Panc1 (cell line): Measurements from ENCODE around the gene HS6ST3.

Experiments used
- POLR2AphosphoS5 ChIP-seq: IDR thresholded peaks from 2 replicates; pipeline ENCODE4 v1.6.1; 2012; ENCODE audit warnings: mild to moderate bottlenecking, low read depth, low read length, moderate library complexity
- SIN3A ChIP-seq: IDR thresholded peaks from 2 replicates; pipeline ENCODE4 v1.6.1; 2012; ENCODE audit warnings: low read depth, mild to moderate bottlenecking, low read length, moderate library complexity, borderline replicate concordance; ENCODE audit not compliant: insufficient read depth
- TCF7L2 ChIP-seq: IDR thresholded peaks from 2 replicates; pipeline ENCODE4 v1.6.1; 2011; ENCODE audit warnings: mild to moderate bottlenecking, low read depth, low read length, inconsistent platforms
- TF ChIP-seq, protein P1 (sequence below): fragments of 450-650 bp; IDR thresholded peaks from 2 replicates; pipeline ENCODE4 v1.5.1; 2017; ENCODE audit warnings: mild to moderate bottlenecking
- TF ChIP-seq, protein P2 (sequence below), 2 experiments: IDR thresholded peaks; 2 replicates each; pipeline ENCODE4 v1.6.1; 2011 to 2012; ENCODE audit warnings: low read depth in 2 of 2, control low read depth in 1 of 2, low read length in 1 of 2, mild to moderate bottlenecking in 1 of 2, moderate library complexity in 1 of 2; ENCODE audit not compliant: insufficient read depth in 1 of 2

DNA sequence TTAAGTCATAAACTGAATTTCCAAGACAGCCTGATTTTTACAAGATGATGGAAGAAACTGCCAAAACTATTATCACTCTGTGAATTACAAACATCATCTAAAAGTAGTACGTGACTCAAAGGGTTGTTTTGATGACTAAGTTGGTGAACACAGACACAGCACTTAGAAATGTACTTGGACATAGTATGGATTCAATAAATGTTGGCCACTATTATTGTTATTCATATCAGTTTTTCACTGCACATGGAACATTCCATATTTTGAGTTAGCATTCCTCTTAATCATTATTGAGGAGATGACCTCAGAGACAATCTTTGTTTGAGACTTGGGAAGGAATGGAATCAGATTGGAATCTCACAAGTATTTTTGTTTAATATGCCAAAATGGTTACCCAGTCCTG, 731.5 kb downstream of the HS6ST3 start:
- TF ChIP-seq SIN3A (no peak), POLR2AphosphoS5 (no peak), TCF7L2 (no peak)
- TF ChIP-seq, protein P1, sequence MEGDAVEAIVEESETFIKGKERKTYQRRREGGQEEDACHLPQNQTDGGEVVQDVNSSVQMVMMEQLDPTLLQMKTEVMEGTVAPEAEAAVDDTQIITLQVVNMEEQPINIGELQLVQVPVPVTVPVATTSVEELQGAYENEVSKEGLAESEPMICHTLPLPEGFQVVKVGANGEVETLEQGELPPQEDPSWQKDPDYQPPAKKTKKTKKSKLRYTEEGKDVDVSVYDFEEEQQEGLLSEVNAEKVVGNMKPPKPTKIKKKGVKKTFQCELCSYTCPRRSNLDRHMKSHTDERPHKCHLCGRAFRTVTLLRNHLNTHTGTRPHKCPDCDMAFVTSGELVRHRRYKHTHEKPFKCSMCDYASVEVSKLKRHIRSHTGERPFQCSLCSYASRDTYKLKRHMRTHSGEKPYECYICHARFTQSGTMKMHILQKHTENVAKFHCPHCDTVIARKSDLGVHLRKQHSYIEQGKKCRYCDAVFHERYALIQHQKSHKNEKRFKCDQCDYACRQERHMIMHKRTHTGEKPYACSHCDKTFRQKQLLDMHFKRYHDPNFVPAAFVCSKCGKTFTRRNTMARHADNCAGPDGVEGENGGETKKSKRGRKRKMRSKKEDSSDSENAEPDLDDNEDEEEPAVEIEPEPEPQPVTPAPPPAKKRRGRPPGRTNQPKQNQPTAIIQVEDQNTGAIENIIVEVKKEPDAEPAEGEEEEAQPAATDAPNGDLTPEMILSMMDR = no peak
- TF ChIP-seq, protein P2, sequence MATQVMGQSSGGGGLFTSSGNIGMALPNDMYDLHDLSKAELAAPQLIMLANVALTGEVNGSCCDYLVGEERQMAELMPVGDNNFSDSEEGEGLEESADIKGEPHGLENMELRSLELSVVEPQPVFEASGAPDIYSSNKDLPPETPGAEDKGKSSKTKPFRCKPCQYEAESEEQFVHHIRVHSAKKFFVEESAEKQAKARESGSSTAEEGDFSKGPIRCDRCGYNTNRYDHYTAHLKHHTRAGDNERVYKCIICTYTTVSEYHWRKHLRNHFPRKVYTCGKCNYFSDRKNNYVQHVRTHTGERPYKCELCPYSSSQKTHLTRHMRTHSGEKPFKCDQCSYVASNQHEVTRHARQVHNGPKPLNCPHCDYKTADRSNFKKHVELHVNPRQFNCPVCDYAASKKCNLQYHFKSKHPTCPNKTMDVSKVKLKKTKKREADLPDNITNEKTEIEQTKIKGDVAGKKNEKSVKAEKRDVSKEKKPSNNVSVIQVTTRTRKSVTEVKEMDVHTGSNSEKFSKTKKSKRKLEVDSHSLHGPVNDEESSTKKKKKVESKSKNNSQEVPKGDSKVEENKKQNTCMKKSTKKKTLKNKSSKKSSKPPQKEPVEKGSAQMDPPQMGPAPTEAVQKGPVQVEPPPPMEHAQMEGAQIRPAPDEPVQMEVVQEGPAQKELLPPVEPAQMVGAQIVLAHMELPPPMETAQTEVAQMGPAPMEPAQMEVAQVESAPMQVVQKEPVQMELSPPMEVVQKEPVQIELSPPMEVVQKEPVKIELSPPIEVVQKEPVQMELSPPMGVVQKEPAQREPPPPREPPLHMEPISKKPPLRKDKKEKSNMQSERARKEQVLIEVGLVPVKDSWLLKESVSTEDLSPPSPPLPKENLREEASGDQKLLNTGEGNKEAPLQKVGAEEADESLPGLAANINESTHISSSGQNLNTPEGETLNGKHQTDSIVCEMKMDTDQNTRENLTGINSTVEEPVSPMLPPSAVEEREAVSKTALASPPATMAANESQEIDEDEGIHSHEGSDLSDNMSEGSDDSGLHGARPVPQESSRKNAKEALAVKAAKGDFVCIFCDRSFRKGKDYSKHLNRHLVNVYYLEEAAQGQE (IDR thresholded peaks at IDR 0.05; ENCODE audit: insufficient read depth in 1 of 2, low read depth in 2 of 2, low read length in 1 of 2) = no peak
